B cell (primary cell): ENCODE results near the gene MND1. TPM values are rescaled to one million over a fixed set of nuclear protein-coding genes. Genes with fewer than 3 reads are reported as not detected.

Experiments used
- ATAC-seq: fragments of 200-7000 bp; cut with Tn5 transposase; one replicate; pipeline ENCODE4 v1.10.0; 2021; ENCODE audit warnings: low read depth, mild to moderate bottlenecking, moderate number of reproducible peaks, moderate library complexity
- CTCF ChIA-PET: fragments of 350-600 bp; sonication (Branson Sonifier 250); formaldehyde crosslinking; loops from one replicate; lab custom pipeline; 2021; ENCODE audit warnings: antibody characterized with exemption, inconsistent platforms; lab: Charles Lee
- POLR2A ChIA-PET: fragments of 350-600 bp; sonication (Branson Sonifier 250); formaldehyde crosslinking; loops from one replicate; lab custom pipeline; 2021; ENCODE audit warnings: antibody characterized with exemption; lab: Charles Lee
- DNase-seq: peaks from one replicate; pipeline ENCODE4 v3.0.0; 2013
- H2AFZ ChIP-seq: 2 replicates; pipeline ENCODE4 v1.6.1; 2012; ENCODE audit warnings: mild to moderate bottlenecking, low read depth, low read length; ENCODE audit not compliant: insufficient read depth, poor library complexity, severe bottlenecking
- H3K27ac ChIP-seq, 2 donors: 1 replicate in 1 of 2; 2 replicates in 1 of 2; pipeline ENCODE4 v1.5.1; 2012 to 2013; ENCODE audit warnings: low read length in 2 of 2, mild to moderate bottlenecking in 2 of 2, moderate library complexity in 1 of 2
- H3K27me3 ChIP-seq, 4 experiments: fragments of 200-600 bp in 1 of 4; sonication (generic) in 1 of 4; replicated peaks in 1 of 4; 1 replicate in 2 of 4; 2 replicates in 2 of 4; pipeline versions ENCODE4 v1.6.1 to v1.7.0; 2013 to 2016; ENCODE audit warnings: low read length in 3 of 4, mild to moderate bottlenecking in 2 of 4, mixed read lengths in 1 of 4, moderate library complexity in 1 of 4; ENCODE audit not compliant: insufficient read depth in 4 of 4, control insufficient read depth in 3 of 4; ENCODE audit errors: control extremely low read depth in 1 of 4
- H3K36me3 ChIP-seq, 2 experiments: replicated peaks in 1 of 2; 1 replicate in 1 of 2; 2 replicates in 1 of 2; pipeline versions ENCODE4 v1.6.1 to v1.7.1; 2013; ENCODE audit warnings: low read length in 1 of 2; ENCODE audit not compliant: insufficient read depth in 2 of 2, control insufficient read depth in 1 of 2; ENCODE audit errors: control extremely low read depth in 1 of 2, extremely low read depth in 1 of 2
- H3K4me1 ChIP-seq, 2 donors: fragments of 200-600 bp in 1 of 2; sonication (generic) in 1 of 2; 1 replicate in 1 of 2; 2 replicates in 1 of 2; pipeline versions ENCODE4 v1.5.1 to v1.6.1; 2013 to 2017; ENCODE audit warnings: low read length in 2 of 2; ENCODE audit not compliant: control insufficient read depth in 2 of 2, insufficient read depth in 2 of 2
- H3K4me2 ChIP-seq: replicated peaks from 2 replicates; pipeline ENCODE3; 2012; ENCODE audit warnings: mild to moderate bottlenecking, low read depth, low read length; ENCODE audit not compliant: poor library complexity, severe bottlenecking
- H3K4me3 ChIP-seq, 5 experiments: fragments of 200-600 bp in 1 of 5; sonication (generic) in 1 of 5; 1 replicate in 3 of 5; 2 replicates in 2 of 5; pipeline versions ENCODE4 v1.5.1 to v1.7.0; 2011 to 2016; ENCODE audit warnings: low read length in 4 of 5, mild to moderate bottlenecking in 4 of 5, low read depth in 2 of 5, control low read depth in 1 of 5, moderate library complexity in 1 of 5; ENCODE audit not compliant: insufficient read depth in 1 of 5; ENCODE audit errors: control extremely low read depth in 1 of 5, extremely low read depth in 1 of 5
- H3K79me2 ChIP-seq: fragments of 200-600 bp; sonication (generic); one replicate; pipeline ENCODE4 v1.6.0; 2016; ENCODE audit warnings: low read length; ENCODE audit not compliant: control insufficient read depth, insufficient read depth
- H3K9ac ChIP-seq: fragments of 200-600 bp; sonication (generic); 2 replicates; pipeline ENCODE4 v1.6.1; 2017; ENCODE audit warnings: mild to moderate bottlenecking, low read length, moderate library complexity
- H3K9me3 ChIP-seq, 3 donors: one replicate each; pipeline versions ENCODE4 v1.6.1 to v1.7.1; 2013; ENCODE audit warnings: low read length in 2 of 3; ENCODE audit not compliant: control insufficient read depth in 2 of 3, insufficient read depth in 1 of 3; ENCODE audit errors: control extremely low read depth in 1 of 3
- H4K20me1 ChIP-seq: 2 replicates; pipeline ENCODE4 v1.6.0; 2012; ENCODE audit warnings: mild to moderate bottlenecking, low read length; ENCODE audit not compliant: insufficient read depth, control insufficient read depth, poor library complexity, severe bottlenecking
- H3K27ac Mint-ChIP-seq: one replicate; pipeline ENCODE4 v1.8.0; 2021; ENCODE audit warnings: mixed read lengths
- H3K27me3 Mint-ChIP-seq: one replicate; pipeline ENCODE4 v1.8.0; 2021; ENCODE audit warnings: mixed read lengths
- H3K4me1 Mint-ChIP-seq: one replicate; pipeline ENCODE4 v1.8.0; 2021; ENCODE audit warnings: mixed read lengths
- H3K4me3 Mint-ChIP-seq: one replicate; pipeline ENCODE4 v1.8.0; 2021; ENCODE audit warnings: mixed read lengths
- H3K9me3 Mint-ChIP-seq: one replicate; pipeline ENCODE4 v1.8.0; 2022; ENCODE audit warnings: mixed read lengths; ENCODE audit not compliant: insufficient read depth
- EZH2 ChIP-seq: IDR thresholded peaks from 2 replicates; pipeline ENCODE4 v1.6.1; 2012; ENCODE audit warnings: borderline replicate concordance, low read depth, mild to moderate bottlenecking, moderate library complexity, low read length; ENCODE audit not compliant: insufficient read depth, poor library complexity, severe bottlenecking
- WGBS: methylation state at CpG from one replicate; pipeline ENCODE4 v1.1.5; 2013; ENCODE audit warnings: missing lambda C conversion rate; ENCODE audit not compliant: insufficient coverage; 5-methylcytosine and 5-hydroxymethylcytosine counted together
- intact Hi-C: fragments of 100-400 bp; cut with micrococcal nuclease; formaldehyde crosslinking; loops from one replicate; pipeline ENCODE4 v1.10.0; 2022
- polyA plus RNA-seq: library from polyadenylated mRNA; depleted of rRNA; stranded (reverse); fragments of >200 nt; gene quantifications from 2 replicates; pipeline ENCODE4 v1.2.3, GENCODE V29; 2012
- total RNA-seq, 2 donors: library from RNA; stranded (reverse); fragments of 120-200 nt in 1 of 2; gene quantifications; 1 replicate in 1 of 2; 2 replicates in 1 of 2; pipeline versions ENCODE4 v1.2.3 to v1.2.4, GENCODE V29; 2013 to 2022
- TF ChIP-seq, protein P1 (sequence below): fragments of 200-600 bp; IDR thresholded peaks from one replicate; pipeline ENCODE4 v1.8.0; 2022; ENCODE audit warnings: antibody characterized with exemption, mild to moderate bottlenecking

Gene MND1
- total and polyA plus RNA-seq, 2 donors (not counting 1 experiment from before 2014, with no cell fraction given): not detected

- CTCF ChIA-PET: interaction anchor here (1.7 to 2.0 kb wide), 2 partner anchors 21 to 290 kb away, joined by 3 to 5 read pairs; no protein-coding TSS in a partner anchor
Measured at GRCh38 chr4:153297116-153297515, 47.4 kb upstream of the MND1 start.

GRCh38 chr4:153310793-153311192 is 33.7 kb upstream of the MND1 start:
- Mint-ChIP-seq H3K27me3 (no peaks in the 10 kb centered on the region), H3K4me3 (no peak overlapping the region), H3K4me1 (no peaks in the 10 kb centered on the region), H3K9me3 (no peaks in the 10 kb centered on the region), H3K27ac (no peak overlapping the region)
- Histone ChIP-seq H3K79me2 (no peaks in the 10 kb centered on the region), H2AFZ (no peak overlapping the region), H3K9ac (no peak overlapping the region), H3K4me2 (no peak overlapping the region), H4K20me1 (no peaks in the 10 kb centered on the region), H3K36me3 (no peaks in the 10 kb centered on the region), H3K4me3 (no peak overlapping the region), H3K9me3 (peaks cover 0 to under 1% (median 0%) of the 10 kb centered on the region in 3 donors), H3K27ac (no peak overlapping the region), H3K27me3 (no peaks in the 10 kb centered on the region), H3K4me1 (no peaks in the 10 kb centered on the region)
- ATAC-seq (no peak), DNase-seq (no peak)
- no CpG with 5 or more reads among the region's 1 CpG for WGBS
- ChIA-PET CTCF (no interaction called here), POLR2A (no interaction called here)
- intact Hi-C loops: no loop called here
- TF ChIP-seq, protein P1, sequence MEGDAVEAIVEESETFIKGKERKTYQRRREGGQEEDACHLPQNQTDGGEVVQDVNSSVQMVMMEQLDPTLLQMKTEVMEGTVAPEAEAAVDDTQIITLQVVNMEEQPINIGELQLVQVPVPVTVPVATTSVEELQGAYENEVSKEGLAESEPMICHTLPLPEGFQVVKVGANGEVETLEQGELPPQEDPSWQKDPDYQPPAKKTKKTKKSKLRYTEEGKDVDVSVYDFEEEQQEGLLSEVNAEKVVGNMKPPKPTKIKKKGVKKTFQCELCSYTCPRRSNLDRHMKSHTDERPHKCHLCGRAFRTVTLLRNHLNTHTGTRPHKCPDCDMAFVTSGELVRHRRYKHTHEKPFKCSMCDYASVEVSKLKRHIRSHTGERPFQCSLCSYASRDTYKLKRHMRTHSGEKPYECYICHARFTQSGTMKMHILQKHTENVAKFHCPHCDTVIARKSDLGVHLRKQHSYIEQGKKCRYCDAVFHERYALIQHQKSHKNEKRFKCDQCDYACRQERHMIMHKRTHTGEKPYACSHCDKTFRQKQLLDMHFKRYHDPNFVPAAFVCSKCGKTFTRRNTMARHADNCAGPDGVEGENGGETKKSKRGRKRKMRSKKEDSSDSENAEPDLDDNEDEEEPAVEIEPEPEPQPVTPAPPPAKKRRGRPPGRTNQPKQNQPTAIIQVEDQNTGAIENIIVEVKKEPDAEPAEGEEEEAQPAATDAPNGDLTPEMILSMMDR: no peak
- TF ChIP-seq EZH2: no peak

More at GRCh38 chr4:153297116-153297515, 47.4 kb upstream of the MND1 start:
- TF ChIP-seq EZH2: no peak
- TF ChIP-seq, protein P1: no peak
- Histone ChIP-seq H3K27me3 (no peaks in the 10 kb centered on the region), H3K27ac (no peak overlapping the region), H3K9ac (no peak overlapping the region), H3K4me3 (no peak overlapping the region), H3K4me2 (no peak overlapping the region), H4K20me1 (no peaks in the 10 kb centered on the region), H3K79me2 (no peaks in the 10 kb centered on the region), H3K4me1 (no peaks in the 10 kb centered on the region), H3K9me3 (peaks cover 0 to 26% (median 4%) of the 10 kb centered on the region in 3 donors), H3K36me3 (no peaks in the 10 kb centered on the region), H2AFZ (no peak overlapping the region)
- Mint-ChIP-seq H3K4me1 (no peaks in the 10 kb centered on the region), H3K4me3 (no peak overlapping the region), H3K9me3 (peaks cover 9% of the 10 kb centered on the region), H3K27me3 (no peaks in the 10 kb centered on the region), H3K27ac (no peak overlapping the region)
- intact Hi-C loops: no loop called here
- ATAC-seq: no peak
- no peak for DNase-seq
- POLR2A ChIA-PET: no interaction called here
- 98% methylated on average over 7 of the region's 8 CpGs for WGBS
